AG09319 (cell line): ENCODE measurements around the gene TIMM23.

ENCODE experiments used
- DNase-seq: peaks from one replicate; pipeline ENCODE4 v3.0.0-alpha.2; 2010; ENCODE audit warnings: low read depth; ENCODE audit errors: extremely low read depth
- TF ChIP-seq, protein P1 (sequence below): IDR thresholded peaks from 2 replicates; pipeline ENCODE4 v1.5.1; 2011; ENCODE audit warnings: low read depth, mild to moderate bottlenecking, inconsistent platforms, low read length, moderate library complexity

TIMM23 gene

DNA sequence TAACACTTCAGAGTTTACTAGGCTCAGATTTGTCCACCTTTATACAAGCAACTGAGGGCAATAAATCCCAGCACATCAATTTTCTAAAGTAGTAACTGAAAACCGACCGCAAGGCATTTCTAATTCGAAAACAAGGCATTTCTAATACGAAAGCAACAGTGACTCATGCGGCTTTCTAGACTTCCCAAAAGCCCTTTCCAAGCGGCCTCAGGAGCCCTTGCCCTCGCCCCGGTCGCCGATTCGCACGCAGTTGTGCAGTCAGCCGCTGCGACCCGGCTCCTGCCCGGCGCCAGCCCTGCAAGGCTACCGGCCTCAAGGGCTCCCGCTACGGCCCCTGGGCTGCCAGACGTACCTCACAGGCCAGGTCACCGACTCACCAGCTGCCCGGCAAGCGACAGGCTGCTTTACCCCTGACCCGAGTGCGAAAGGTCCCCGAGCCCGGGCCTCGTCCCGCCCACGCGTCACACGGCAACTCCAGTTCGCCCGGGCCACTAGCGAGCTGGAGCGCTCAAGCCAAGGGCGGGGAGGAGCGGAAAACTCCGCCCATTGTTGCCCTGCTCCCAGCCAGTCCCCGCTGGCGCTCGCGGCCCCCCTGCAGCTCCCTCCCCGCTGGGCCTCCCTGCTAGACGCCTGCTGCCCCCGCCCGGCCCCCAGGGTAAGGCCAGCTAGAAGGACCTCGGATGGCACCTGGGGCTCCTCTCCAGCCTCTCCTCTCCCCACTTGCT lies 50.9 kb downstream of the TIMM23 start:
- DNase-seq = peak; percentile 80
- TF ChIP-seq, protein P1, sequence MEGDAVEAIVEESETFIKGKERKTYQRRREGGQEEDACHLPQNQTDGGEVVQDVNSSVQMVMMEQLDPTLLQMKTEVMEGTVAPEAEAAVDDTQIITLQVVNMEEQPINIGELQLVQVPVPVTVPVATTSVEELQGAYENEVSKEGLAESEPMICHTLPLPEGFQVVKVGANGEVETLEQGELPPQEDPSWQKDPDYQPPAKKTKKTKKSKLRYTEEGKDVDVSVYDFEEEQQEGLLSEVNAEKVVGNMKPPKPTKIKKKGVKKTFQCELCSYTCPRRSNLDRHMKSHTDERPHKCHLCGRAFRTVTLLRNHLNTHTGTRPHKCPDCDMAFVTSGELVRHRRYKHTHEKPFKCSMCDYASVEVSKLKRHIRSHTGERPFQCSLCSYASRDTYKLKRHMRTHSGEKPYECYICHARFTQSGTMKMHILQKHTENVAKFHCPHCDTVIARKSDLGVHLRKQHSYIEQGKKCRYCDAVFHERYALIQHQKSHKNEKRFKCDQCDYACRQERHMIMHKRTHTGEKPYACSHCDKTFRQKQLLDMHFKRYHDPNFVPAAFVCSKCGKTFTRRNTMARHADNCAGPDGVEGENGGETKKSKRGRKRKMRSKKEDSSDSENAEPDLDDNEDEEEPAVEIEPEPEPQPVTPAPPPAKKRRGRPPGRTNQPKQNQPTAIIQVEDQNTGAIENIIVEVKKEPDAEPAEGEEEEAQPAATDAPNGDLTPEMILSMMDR = peak; percentile 39

DNA sequence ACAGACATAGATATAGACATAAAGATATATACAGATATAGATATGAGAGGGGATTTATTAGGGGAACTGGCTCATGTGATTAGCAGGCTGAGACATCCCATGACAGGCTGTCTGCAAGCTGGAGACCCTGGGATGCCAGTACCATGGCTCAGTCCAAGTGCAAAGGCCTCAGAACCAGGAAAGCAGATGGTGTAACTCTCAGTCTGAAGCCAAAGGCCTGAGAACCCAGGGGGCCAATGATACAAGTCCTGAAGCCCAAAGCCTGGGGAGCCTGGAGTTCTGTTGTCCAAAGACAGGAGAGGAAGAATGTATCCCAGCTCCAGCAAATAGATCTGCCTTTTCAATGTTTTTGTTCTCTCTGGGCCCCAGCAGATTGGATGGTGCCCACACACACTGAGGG lies 52.7 kb downstream of the TIMM23 start:
- TF ChIP-seq, protein P1 = no peak

DNA sequence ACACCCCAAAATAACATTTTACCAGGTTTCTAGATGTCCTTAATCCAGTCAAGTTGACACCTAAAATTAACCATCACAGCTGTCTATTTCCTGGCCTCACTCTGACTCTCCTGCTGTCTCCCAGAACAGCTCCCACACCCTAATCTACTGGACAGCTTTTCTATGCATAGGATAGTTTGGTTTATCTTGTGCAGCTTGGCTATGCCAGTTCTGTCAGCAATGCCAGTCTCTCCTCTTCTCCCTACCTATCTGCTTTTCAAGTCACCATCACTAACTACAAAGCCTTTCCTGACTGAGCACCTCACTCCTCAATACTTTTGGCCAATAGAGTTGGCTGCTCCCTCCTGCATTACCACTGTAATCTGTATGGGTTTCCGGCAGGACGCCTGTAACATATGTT lies 53.1 kb downstream of the TIMM23 start:
- TF ChIP-seq, protein P1 = no peak
- DNase-seq = no peak

More for the DNA sequence above, 52.7 kb downstream of the TIMM23 start:
- no peak for DNase-seq

DNA sequence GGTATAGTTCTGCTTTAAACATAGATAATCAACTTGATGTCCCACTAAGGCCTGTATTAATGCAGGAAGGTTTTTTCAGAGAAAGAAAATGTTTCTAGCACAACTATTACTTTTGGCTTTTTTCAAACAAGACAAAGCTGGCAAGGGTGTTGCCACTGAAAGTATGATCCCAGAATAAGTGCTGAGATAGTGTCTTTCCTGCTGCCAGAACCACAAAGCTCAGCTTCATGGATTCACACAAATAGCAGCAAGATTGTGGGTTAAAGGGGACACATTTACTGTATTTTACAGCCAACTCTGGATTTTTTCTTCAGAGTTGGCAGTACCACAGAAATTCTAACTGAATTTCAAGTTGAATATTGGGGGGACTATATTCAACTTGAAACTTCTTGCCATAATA lies 53.8 kb downstream of the TIMM23 start:
- DNase-seq = no peak

DNA sequence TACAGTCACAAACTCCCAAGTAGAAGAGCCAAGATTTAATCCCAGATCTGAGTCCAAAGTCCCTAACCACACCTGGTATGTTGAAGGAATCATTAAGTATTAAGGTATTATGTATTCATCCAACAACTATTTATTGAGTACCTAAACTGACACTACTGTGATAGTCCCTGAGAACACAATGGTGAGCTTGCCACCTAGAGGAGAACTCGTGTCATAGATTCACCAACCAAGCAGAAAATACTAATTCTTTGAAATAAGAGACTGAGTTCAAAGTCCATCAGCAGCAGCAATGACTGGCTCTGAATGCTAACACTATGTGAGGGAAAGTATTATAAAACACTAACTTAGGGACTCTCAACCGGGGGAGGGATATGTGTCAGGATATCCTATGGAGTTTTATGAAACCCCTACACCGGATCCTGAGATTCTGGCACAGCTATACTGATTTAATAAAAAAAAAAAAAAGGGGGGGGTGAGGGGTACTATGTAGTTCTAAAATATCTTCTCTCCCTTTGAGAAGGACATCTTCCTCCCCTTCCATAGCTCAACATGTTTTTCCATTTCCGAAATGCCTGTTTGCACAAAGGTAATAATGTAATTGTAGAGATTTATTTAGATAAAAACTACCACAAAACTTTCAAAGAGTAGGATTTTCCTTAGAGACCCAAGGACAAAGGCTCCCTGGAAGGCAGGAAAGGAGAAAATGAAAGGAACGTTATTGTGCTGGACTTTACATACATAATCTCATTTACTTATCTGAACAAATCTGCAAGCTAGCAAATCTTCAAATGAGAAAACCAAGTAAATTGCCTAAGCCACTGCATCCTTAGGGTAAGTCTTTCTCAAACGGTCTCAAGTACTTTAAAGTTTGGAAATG lies 56.5 kb downstream of the TIMM23 start:
- TF ChIP-seq, protein P1 = peak; percentile 71
- no peak for DNase-seq

More for the DNA sequence above, 53.8 kb downstream of the TIMM23 start:
- TF ChIP-seq, protein P1 = no peak

DNA sequence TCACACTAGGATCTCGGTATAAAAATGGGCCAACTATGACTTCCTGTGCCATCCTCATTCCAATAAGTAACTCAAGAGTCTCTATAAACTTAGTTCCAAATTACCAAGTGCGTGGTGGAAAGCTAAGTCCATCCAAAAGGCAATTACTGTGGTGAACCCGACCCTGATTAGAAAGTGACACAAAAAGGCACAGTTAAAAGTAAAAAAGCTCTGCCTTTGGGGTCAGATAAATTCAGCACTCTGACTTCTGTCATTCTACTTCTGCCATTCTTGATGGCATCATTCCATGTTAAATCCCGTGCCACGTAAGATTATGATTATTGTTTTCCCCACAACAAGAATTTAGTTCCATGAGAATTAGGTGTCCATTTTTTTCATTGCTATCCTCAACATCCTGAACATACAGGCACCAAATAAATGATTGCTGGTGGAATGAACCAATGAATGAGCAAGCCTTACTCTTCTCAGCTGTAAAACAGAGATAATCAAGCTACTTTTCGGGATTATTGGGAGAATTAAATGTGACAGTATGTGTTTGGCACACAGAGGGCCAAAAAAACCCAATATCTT lies 57.3 kb downstream of the TIMM23 start:
- DNase-seq = no peak
- TF ChIP-seq, protein P1 = no peak
